Measurements from ENCODE around the gene FIBCD1.
A peak's percentile ranks its signal among the peaks of the same experiment; 100 is the strongest.
"Not testable (repeated sequence)": the region's sequence is repeated elsewhere in the genome, so short reads cannot be mapped to it uniquely, and the experiment has no call there.

FIBCD1 gene

GRCh38 chr9:130954925-130955324, 15.9 kb upstream of the FIBCD1 start:
- DNase-seq (ENCODE audit: low read depth in 3 of 3, low spot score in 1 of 3), result not testable (repeated sequence)

GRCh38 chr9:130954317-130954716, 15.3 kb upstream of the FIBCD1 start:
- DNase-seq (ENCODE audit: low read depth in 3 of 3, low spot score in 1 of 3), result no peak

- DNase-seq (ENCODE audit: low read depth in 3 of 3, low spot score in 1 of 3), result no peak
Observed at GRCh38 chr9:130952065-130952762, 13.2 kb upstream of the FIBCD1 start.

GRCh38 chr9:130950039-130950311, 10.9 kb upstream of the FIBCD1 start:
- no peak for DNase-seq (ENCODE audit: low read depth in 3 of 3, low spot score in 1 of 3)

- no peak for DNase-seq (ENCODE audit: low read depth in 3 of 3, low spot score in 1 of 3)
Observed at GRCh38 chr9:130949188-130950038, 10.4 kb upstream of the FIBCD1 start.

GRCh38 chr9:130948266-130948665, 9.2 kb upstream of the FIBCD1 start:
- no peak for DNase-seq (ENCODE audit: low read depth in 3 of 3, low spot score in 1 of 3)

- no peak for DNase-seq (ENCODE audit: low read depth in 3 of 3, low spot score in 1 of 3)
Observed at GRCh38 chr9:130947618-130948140, 8.6 kb upstream of the FIBCD1 start.

- DNase-seq (ENCODE audit: low read depth in 3 of 3, low spot score in 1 of 3), result no peak
Observed at GRCh38 chr9:130946766-130947617, 7.9 kb upstream of the FIBCD1 start.

GRCh38 chr9:130945173-130945572, 6.1 kb upstream of the FIBCD1 start:
- DNase-seq (ENCODE audit: low read depth in 3 of 3, low spot score in 1 of 3), result no peak

GRCh38 chr9:130944510-130945058, 5.5 kb upstream of the FIBCD1 start:
- no peak for DNase-seq (ENCODE audit: low read depth in 3 of 3, low spot score in 1 of 3)

- DNase-seq (ENCODE audit: low read depth in 3 of 3, low spot score in 1 of 3), result no peak
Observed at GRCh38 chr9:130943777-130944176, 4.7 kb upstream of the FIBCD1 start.

GRCh38 chr9:130943221-130943620, 4.2 kb upstream of the FIBCD1 start:
- DNase-seq (ENCODE audit: low read depth in 3 of 3, low spot score in 1 of 3), result no peak

- DNase-seq (ENCODE audit: low read depth in 3 of 3, low spot score in 1 of 3), result no peak
Observed at GRCh38 chr9:130942679-130943078, 3.6 kb upstream of the FIBCD1 start.

GRCh38 chr9:130942084-130942483, 3.0 kb upstream of the FIBCD1 start:
- no peak for DNase-seq (ENCODE audit: low read depth in 3 of 3, low spot score in 1 of 3)

- DNase-seq (ENCODE audit: low read depth in 3 of 3, low spot score in 1 of 3), result peak; percentile 25 to 66 (median 43)
Observed at GRCh38 chr9:130940693-130941576, 1.9 kb upstream of the FIBCD1 start.

GRCh38 chr9:130940027-130940549, 1.0 kb upstream of the FIBCD1 start:
- no peak for DNase-seq (ENCODE audit: low read depth in 3 of 3, low spot score in 1 of 3)

- no peak for DNase-seq (ENCODE audit: low read depth in 3 of 3, low spot score in 1 of 3)
Observed at GRCh38 chr9:130939405-130940026, 469 bp upstream of the FIBCD1 start.

- DNase-seq (ENCODE audit: low read depth in 3 of 3, low spot score in 1 of 3), result no peak
Observed at GRCh38 chr9:130938184-130938651, 829 bp downstream of the FIBCD1 start.
